ENCODE data around the gene CPEB3.

- no peak for TF ChIP-seq POLR2A (IDR thresholded peaks at IDR 0.05)
- TF ChIP-seq CTCF (IDR thresholded peaks at IDR 0.05) = no peak
These were observed 279.2 kb downstream of the CPEB3 start for GRCh38 chr10:92011560-92012214.

Data from heart left ventricle (tissue), 13 donors.